Measurements from ENCODE around the gene ATP1B4.
"Not testable (repeated sequence)": the region's sequence is repeated elsewhere in the genome, so short reads cannot be mapped to it uniquely, and the experiment has no call there.

Gene ATP1B4

DNA sequence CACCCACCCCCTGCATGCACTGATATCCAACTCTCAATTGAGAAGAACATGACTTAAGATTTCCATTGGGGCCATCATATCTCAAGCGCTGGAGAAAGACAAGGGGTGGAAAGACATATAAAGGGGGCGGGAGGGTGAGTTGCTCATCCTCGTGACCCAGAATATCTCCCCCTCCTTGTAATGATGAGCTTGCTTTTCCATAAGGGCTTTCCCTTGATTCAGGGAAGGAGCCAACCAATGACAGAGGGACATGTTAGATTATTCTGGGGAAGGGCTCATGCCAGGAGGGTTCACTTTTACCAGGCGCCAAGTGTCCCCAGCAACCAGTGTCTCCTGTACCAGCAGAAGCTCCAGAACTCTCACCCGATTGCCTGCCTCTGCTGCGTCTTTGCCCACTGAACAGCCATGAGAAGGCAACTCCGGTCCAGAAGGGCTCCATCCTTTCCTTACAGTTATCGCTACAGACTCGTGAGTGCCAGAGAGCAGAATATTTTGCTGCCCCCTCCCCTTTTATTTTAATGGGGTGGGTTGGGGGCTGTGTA is at the start of gene ATP1B4:
Gene ATP1B4 (plus strand): TSS at position 326 of the 542 bp plus-strand sequence. CDS start 80 bp downstream, at position 406.
- no peak for DNase-seq

- DNase-seq = no peak
These were observed 46.1 kb upstream of the ATP1B4 start for GRCh38 chrX:120315776-120316175.

- DNase-seq = no peak
These were observed 45.2 kb upstream of the ATP1B4 start for GRCh38 chrX:120316587-120317283.

DNA sequence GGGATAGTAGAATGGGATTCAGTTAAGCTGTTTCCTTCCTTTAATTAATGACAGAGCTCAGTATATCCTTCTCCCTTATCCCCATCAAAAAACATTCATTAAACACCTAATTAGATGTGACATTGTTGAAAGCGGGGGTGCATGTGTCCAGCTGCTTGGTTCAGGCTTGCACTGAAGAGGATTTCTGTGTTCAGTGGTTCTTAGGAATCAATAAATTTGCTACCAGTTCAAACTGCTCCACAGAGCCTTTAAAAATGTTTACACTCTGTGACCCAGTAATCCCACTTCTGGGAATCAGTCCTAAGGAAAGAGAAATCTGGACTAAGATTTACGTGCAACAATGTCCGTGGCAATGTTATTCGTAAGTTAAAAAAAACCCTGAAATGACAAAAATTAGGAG is 43.5 kb upstream of the ATP1B4 start:
- no peak for DNase-seq

DNA sequence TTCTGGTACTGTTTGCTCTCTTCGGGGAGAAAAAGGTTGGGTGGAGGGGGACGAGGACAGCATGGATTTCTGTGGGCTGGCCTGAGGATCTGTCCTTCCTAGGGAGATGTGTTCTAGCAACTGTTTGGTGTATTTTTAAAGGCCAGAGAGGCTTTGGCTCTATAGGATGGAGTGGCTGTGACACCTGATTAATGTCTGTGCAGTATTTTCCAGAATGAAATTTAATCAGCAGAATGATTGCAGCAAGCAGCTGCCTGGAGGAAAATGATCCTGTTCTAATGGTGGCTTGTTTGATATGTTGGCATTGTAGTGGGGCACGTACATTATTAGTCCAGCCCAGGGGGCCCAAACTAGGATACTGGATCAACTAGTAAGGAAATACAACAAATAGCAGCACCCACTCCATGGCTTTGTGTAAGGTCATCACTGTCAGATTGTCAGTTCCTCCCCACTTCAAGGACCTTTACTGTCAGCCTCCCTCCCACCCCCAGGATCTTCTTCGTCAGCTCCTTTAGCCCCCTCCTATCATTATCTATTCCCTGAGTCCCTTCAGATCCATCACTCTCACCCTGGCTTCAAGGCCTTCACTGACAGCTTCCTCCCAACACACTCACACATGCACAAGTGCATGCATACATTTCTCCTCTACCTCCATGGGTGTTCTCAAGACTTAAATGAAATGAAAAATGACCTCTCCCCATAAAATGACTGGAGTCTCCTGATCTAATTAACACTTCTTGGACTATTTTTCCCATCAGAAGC is 40.2 kb upstream of the ATP1B4 start:
- no peak for DNase-seq

DNA sequence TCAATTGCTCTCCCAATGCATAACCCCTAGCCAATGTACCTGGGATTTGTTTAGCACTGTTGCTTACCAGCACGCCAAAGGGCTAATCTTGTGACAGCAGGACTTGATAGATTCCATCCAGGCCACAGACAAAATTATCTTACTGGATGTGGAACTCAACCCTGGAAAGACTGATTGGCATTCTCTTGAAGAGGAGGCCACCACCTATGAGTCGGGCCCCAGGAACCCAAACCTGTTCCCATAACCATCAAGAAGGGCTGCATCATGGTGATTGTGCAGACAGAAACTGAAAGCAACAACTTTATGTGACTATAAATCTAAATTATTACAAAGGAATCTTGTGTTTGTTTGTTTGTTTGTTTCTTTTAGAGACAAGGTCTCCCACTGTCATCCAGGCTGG is 30.8 kb upstream of the ATP1B4 start:
- no peak for DNase-seq

- no peak for DNase-seq
These were observed 29.5 kb upstream of the ATP1B4 start for GRCh38 chrX:120332394-120332793.

GRCh38 chrX:120334151-120334550 is 27.7 kb upstream of the ATP1B4 start:
- no peak for DNase-seq

DNA sequence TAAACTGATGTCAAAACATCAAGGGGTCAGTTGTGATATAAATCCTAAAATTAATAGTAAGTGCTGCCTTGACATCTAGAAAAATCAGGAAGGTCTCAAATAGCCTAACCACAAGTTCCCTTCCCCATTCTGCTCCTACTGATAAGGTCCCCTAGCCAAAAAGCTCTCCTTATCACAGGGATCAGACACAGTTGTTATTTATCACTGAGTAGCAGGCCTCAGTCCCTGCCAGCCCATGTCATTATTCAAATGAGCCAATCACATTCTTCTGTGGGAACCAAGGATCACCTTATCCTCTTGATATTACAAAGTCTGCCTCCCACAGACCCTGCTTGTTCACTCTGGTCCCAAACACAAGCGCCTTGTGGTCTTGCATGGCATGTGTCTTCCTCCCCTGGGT is 27.3 kb upstream of the ATP1B4 start:
- no peak for DNase-seq

GRCh38 chrX:120335289-120335688 is 26.6 kb upstream of the ATP1B4 start:
- no peak for DNase-seq

DNA sequence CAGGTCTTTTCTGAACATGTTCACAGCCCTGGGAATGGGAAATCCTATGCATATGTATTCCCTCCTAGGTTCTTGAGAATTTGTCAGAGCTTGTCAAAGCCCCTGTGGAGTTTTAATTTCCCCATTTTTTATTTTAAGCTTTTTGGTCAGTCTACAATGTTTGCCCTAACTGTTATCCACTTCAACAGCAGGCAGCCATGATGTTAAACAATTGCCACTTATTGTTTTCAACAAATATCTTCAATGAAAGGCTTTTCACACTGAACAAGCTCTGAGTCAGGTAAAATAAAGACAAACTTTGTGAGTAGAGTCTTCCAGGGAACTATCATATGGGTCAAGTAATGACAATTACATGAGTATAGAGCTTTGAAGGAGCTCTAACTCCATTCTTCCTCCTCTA is 25.0 kb upstream of the ATP1B4 start:
- DNase-seq = no peak

- not testable (repeated sequence) for DNase-seq
These were observed 17.3 kb upstream of the ATP1B4 start for GRCh38 chrX:120344566-120344965.

DNA sequence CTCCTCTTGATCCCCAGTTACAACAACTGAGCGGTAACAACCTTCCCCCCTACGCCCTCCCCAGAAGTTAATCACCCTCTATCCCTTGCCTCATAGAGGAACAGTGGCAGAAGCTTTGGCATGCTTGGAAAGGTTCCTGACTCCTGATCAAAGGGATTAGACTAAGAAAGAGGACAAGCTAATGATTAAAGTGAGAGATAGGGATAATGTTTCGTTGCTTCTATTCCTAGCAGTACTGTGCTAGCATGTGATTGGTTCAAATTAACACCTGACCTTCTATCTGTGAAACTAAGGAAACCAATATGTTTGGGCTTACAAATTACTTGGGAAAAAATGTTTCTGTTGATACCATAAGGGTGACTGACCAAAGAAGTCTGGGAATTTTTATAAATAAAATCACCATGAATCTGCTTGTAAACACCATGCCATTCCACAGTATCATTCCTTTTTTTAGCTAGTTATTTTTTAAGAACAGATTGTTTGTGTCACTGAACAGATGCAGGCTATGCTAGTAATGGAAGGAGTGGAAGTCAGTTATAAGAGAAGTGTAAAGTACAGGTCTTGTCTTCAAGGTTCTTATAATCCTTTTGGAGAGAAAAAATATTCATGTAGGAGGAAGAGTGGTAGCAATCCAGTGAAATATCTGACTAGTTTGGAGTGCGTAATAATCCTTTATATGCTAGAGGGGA is 11.3 kb upstream of the ATP1B4 start:
- DNase-seq = no peak

DNA sequence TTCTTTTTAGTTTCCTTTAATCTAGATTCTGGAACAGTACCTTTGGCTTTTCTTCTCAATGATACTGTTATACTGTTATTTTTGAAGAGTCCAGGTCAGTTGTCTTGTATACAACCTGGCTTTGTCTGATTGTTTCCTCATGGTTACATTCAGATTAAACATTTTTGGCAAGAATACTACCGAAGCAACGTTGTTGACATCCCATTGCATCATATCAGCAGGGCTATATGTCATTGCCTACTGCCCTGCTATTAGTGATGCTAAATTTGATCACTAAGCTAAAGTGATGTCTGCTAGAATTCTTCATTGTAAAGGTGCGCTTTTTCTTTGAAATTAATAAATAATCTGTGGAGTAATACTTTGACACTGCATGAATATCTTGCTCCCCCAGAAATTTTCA is 5.8 kb upstream of the ATP1B4 start:
- DNase-seq = no peak

GRCh38 chrX:120357186-120357585 is 4.7 kb upstream of the ATP1B4 start:
- no peak for DNase-seq

- DNase-seq = no peak
These were observed 3.0 kb upstream of the ATP1B4 start for GRCh38 chrX:120358737-120359456.

DNA sequence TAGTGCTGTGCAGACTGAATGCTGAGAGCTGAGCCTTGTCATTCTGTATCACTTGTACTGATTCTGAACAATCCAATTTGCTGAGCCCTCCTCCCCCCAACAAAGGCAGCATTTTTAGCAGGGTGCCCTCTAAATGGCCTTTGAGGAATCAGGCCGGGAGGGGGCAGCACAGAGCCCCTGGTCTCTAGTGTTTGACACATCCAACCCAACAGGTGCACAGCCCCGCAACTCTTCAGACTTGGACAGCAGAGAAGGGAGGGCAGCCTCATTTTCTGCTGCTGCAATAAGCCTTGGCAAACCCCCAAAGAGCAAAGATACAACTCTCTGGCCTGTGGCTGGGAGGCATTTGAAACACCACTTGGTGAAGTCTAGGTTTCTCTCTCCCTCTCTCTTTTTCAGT is 3.4 kb downstream of the ATP1B4 start:
- peak; percentile 22 for DNase-seq

DNA sequence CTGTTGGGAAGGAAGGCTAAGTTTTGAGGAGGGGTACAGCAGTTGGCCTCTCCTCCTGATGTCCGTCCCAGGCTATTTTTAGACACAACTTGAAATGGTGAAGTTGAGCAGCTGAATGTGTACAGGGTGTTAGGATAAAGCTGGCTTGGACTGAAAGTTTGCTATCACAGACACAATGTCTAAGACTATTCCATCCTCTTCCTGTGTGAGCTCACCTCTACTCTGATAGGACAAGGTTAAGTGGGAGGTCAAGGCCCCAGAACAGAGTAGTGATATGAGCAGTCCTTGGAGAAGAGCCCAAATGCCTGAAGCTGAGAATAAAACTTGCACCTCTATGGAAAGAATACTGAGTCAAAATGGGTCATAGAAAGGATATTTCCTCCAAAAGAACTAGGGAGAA is 4.1 kb downstream of the ATP1B4 start:
- no peak for DNase-seq

- DNase-seq = no peak
These were observed 4.9 kb downstream of the ATP1B4 start for GRCh38 chrX:120366794-120367193.

DNA sequence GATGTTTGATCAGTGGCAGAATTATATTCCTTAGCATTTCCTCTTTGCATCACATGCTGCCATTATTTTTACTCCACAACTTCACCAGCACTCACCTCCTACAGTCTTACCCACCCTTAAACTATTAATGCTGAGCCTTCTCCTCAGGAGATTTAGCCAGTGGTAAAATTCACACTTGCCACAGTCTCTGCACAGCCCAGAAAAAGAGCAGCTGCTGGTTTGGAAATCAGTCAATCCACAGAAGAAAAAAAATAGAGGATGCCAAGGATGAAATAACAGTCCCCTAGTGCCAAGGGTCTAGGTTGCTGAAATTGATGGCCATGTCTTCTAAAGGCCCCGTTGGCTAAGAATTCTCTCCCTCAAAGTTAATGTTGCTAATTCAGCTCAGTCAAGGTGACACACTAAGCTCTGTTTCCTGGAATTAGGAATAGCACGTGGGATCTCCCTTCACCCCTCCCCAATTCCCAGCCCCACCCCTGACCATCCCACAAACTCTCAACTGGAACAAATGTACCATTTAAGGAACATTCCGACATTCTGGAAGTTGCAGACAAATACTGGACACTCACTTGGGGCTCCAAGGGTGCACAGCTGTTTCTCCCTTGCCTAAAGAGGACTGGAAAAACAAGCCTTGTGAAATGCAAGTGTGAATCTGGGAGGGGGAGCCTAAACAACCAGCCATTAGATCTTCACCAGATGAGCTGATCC is 5.7 kb downstream of the ATP1B4 start:
- no peak for DNase-seq

DNA sequence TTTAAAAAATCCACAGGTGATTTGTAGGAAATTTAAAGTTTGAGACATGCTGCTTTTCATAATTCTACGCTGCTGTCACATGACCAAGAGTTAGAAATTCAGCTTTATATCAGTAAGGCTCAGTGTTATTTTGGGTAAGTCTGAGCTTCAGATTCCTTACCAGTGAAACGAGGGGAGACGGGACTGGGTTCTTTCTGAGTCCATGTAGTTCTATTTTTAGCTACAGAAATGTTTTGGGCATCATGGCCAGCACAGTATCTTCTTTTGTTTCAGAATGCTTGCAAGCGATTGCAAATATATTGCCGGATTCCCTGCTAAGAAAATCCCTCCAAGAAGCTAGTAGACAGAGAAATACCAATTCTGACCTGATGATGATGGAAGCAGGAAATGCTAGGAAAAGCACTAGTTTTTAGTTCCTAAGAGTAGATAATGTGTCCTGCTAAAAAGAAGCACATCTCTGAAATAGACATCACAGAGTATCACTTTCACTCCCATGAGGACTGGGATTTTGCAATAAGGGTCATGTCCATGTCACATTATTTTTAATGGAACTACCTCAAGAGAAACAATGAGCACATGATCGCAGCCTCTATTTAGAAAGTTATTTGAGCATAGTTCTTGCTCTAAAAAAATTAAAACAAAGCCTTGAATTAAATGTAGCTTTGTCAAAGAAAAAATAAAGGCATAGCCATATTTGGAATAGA is 10.9 kb downstream of the ATP1B4 start:
- no peak for DNase-seq

DNA sequence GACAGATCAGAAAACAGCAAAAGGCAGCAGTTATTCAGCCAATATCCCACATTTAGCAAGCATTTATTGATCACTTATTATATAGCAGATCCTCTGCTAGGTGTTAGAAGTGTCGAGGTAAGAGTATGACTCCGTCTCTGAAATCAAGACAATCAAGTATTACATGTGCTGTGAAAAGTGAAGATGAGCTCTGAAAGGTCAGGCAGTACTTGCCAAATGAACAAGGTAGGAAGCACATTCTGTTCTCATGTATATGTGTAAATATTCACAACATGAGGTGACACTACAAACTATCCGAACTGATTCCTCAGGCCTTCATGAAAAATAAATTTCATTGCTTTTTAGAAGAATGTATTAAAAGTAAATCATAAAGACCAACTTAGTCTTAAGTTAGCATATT is 15.3 kb downstream of the ATP1B4 start:
- no peak for DNase-seq

Data from activated effector memory CD4-positive, alpha-beta T cell treated with Interleukin-2 at 50 U/mL for 16 hours (primary cell).